H1 (cell line): ENCODE data around the gene RASAL2. TPM values are rescaled to one million over a fixed set of nuclear protein-coding genes. Genes with fewer than 3 reads are reported as not detected.

Source experiments
- CTCF ChIP-seq, 3 experiments: IDR thresholded peaks; 1 replicate in 2 of 3; 2 replicates in 1 of 3; pipeline versions ENCODE4 v1.5.1 to v1.6.1; 2011; ENCODE audit warnings: low read length in 3 of 3, mild to moderate bottlenecking in 3 of 3, inconsistent platforms in 2 of 3, low read depth in 1 of 3, moderate library complexity in 1 of 3; ENCODE audit not compliant: insufficient read depth in 1 of 3; ENCODE audit errors: control extremely low read depth in 1 of 3
- RAD21 ChIP-seq, 2 experiments: IDR thresholded peaks in 1 of 2; conservative IDR thresholded peaks in 1 of 2; 2 replicates each; pipeline ENCODE4 v1.6.1; 2011; ENCODE audit warnings: low read depth in 2 of 2, low read length in 2 of 2, improper control_type of control experiment in 1 of 2, inconsistent platforms in 1 of 2, mild to moderate bottlenecking in 1 of 2, moderate library complexity in 1 of 2
- polyA plus RNA-seq, 7 experiments: library from polyadenylated mRNA; depleted of rRNA in 3 of 7; stranded (reverse) in 5 of 7; unstranded in 2 of 7; fragments of >200 nt in 5 of 7; fragments of 200-250 nt in 2 of 7; gene quantifications; 1 replicate in 5 of 7; 2 replicates in 1 of 7; 4 replicates in 1 of 7; pipeline versions ENCODE4 v1.2.1 to v1.2.3, GENCODE V29; 2011 to 2013; ENCODE audit warnings: missing spikeins in 2 of 7, mixed read lengths in 2 of 7
- total RNA-seq: library from RNA; stranded (reverse); fragmentation: NEBNext Ultra II Directional; extraction: Animal tissue kit (Norgen Biotek cat#: 25700); gene quantifications from 2 replicates; pipeline ENCODE4 v1.2.1, GENCODE V29; 2021

The RASAL2 gene
- total and polyA plus RNA-seq, 2 of the 8 experiments (the other 6 are each of a cell fraction or from before 2014, with no cell fraction given), result 15.9 to 32.5 TPM

GRCh38 chr1:178189814-178190213, 95.9 kb downstream of the RASAL2 start (continued):
- TF ChIP-seq RAD21 (IDR thresholded peaks at IDR 0.05 in 1 of 2, conservative IDR thresholded peaks at IDR 0.05 in 1 of 2; ENCODE audit: low read depth in 2 of 2, low read length in 2 of 2), result peak; percentile 90 to 92
- peak; percentile 81 to 96 (median 85) for TF ChIP-seq CTCF (IDR thresholded peaks at IDR 0.05; ENCODE audit: control extremely low read depth in 1 of 3, insufficient read depth in 1 of 3, low read depth in 1 of 3, low read length in 3 of 3)
- TF ChIP-seq, all 59 proteins: peak for 4
